Esophagus squamous epithelium (tissue), 4 donors: ENCODE measurements around the gene FEM1C.

Experiments
- CTCF ChIP-seq, 6 experiments: fragments of 450-650 bp in 4 of 6; fragments of 200-600 bp in 2 of 6; sonication (generic) in 2 of 6; IDR thresholded peaks; one replicate each; pipeline ENCODE4 v1.5.1; 2016 to 2019; ENCODE audit warnings: antibody characterized with exemption in 6 of 6, mild to moderate bottlenecking in 4 of 6, moderate library complexity in 4 of 6
- POLR2A ChIP-seq, 4 donors: fragments of 450-650 bp; IDR thresholded peaks; one replicate each; pipeline ENCODE4 v1.6.1; 2017; ENCODE audit warnings: antibody characterized with exemption in 4 of 4, mild to moderate bottlenecking in 4 of 4, moderate library complexity in 3 of 4

GRCh38 chr5:115573133-115573532 lies 28.6 kb upstream of the FEM1C start:
- TF ChIP-seq CTCF (IDR thresholded peaks at IDR 0.05) = no peak
- TF ChIP-seq POLR2A (IDR thresholded peaks at IDR 0.05) = no peak
